Neuronal stem cell (in vitro differentiated cells): Measurements from ENCODE around the gene GPR89A.
"Not testable (repeated sequence)": the region's sequence is repeated elsewhere in the genome, so short reads cannot be mapped to it uniquely, and the experiment has no call there.

ENCODE experiments used
- DNase-seq: peaks from one replicate; pipeline ENCODE4 v3.0.0-alpha.2; 2013; ENCODE audit warnings: low spot score
- H2AFZ ChIP-seq: one replicate; pipeline ENCODE4 v1.6.1; 2013; ENCODE audit warnings: mild to moderate bottlenecking, low read length, inconsistent platforms
- H2AK5ac ChIP-seq: 2 replicates; pipeline ENCODE4 v1.6.1; 2013; ENCODE audit warnings: low read depth, mild to moderate bottlenecking, inconsistent platforms, low read length, moderate library complexity, mixed read lengths
- H2BK120ac ChIP-seq: 2 replicates; pipeline ENCODE4 v1.6.1; 2013; ENCODE audit warnings: low read depth, mild to moderate bottlenecking, inconsistent platforms, low read length, moderate library complexity, mixed read lengths
- H2BK12ac ChIP-seq: one replicate; pipeline ENCODE4 v1.6.1; 2013; ENCODE audit warnings: low read length, inconsistent platforms
- H2BK15ac ChIP-seq: 2 replicates; pipeline ENCODE4 v1.6.1; 2013; ENCODE audit warnings: mild to moderate bottlenecking, low read length, inconsistent platforms, mixed read lengths
- H2BK5ac ChIP-seq: one replicate; pipeline ENCODE4 v1.6.1; 2013; ENCODE audit warnings: inconsistent platforms, mild to moderate bottlenecking, low read length, moderate library complexity
- H3K14ac ChIP-seq: one replicate; pipeline ENCODE4 v1.6.1; 2013; ENCODE audit warnings: low read length, inconsistent platforms
- H3K18ac ChIP-seq: 2 replicates; pipeline ENCODE4 v1.6.1; 2013; ENCODE audit warnings: low read length, inconsistent platforms
- H3K23ac ChIP-seq: 2 replicates; pipeline ENCODE4 v1.6.1; 2013; ENCODE audit warnings: low read depth, mild to moderate bottlenecking, mixed read lengths, low read length, inconsistent platforms; ENCODE audit not compliant: poor library complexity
- H3K27ac ChIP-seq: replicated peaks from 3 replicates; pipeline ENCODE4 v1.5.1; 2013; ENCODE audit warnings: low read length, inconsistent platforms
- H3K27me3 ChIP-seq, 3 experiments: 2 replicates each; pipeline ENCODE4 v1.6.1; 2013; ENCODE audit warnings: low read length in 3 of 3, mild to moderate bottlenecking in 2 of 3, inconsistent platforms in 1 of 3, low read depth in 1 of 3, mixed read lengths in 1 of 3, moderate library complexity in 1 of 3; ENCODE audit not compliant: control insufficient read depth in 3 of 3, insufficient read depth in 3 of 3
- H3K36me3 ChIP-seq, 2 donors: replicated peaks in 1 of 2; 2 replicates each; pipeline ENCODE4 v1.6.1; 2013; ENCODE audit warnings: low read length in 2 of 2; ENCODE audit not compliant: control insufficient read depth in 2 of 2, insufficient read depth in 2 of 2
- H3K4ac ChIP-seq: 2 replicates; pipeline ENCODE4 v1.6.1; 2013; ENCODE audit warnings: inconsistent platforms, mild to moderate bottlenecking, low read length, moderate library complexity
- H3K4me1 ChIP-seq, 2 donors: 1 replicate in 1 of 2; 2 replicates in 1 of 2; pipeline ENCODE4 v1.6.1; 2013; ENCODE audit warnings: low read length in 2 of 2, low read depth in 1 of 2; ENCODE audit not compliant: control insufficient read depth in 2 of 2, insufficient read depth in 1 of 2
- H3K4me2 ChIP-seq: one replicate; pipeline ENCODE4 v1.6.1; 2013; ENCODE audit warnings: mild to moderate bottlenecking, low read length, inconsistent platforms; ENCODE audit not compliant: insufficient read depth, poor library complexity, severe bottlenecking
- H3K4me3 ChIP-seq, 2 donors: 2 replicates each; pipeline ENCODE4 v1.5.1; 2013; ENCODE audit warnings: low read length in 2 of 2, mild to moderate bottlenecking in 2 of 2, inconsistent platforms in 1 of 2, moderate library complexity in 1 of 2
- H3K79me1 ChIP-seq: one replicate; pipeline ENCODE4 v1.6.1; 2013; ENCODE audit warnings: low read depth, mild to moderate bottlenecking, inconsistent platforms, low read length, moderate library complexity
- H3K9ac ChIP-seq: one replicate; pipeline ENCODE4 v1.6.1; 2013; ENCODE audit warnings: mild to moderate bottlenecking, low read depth, low read length, inconsistent platforms; ENCODE audit not compliant: poor library complexity
- H3K9me3 ChIP-seq, 2 donors: replicated peaks in 1 of 2; 2 replicates each; pipeline versions ENCODE3 to v1.6.1; 2013; ENCODE audit warnings: low read length in 2 of 2, mild to moderate bottlenecking in 2 of 2, inconsistent platforms in 1 of 2, low read depth in 1 of 2, mixed read lengths in 1 of 2, moderate library complexity in 1 of 2; ENCODE audit not compliant: control insufficient read depth in 2 of 2, insufficient read depth in 1 of 2
- H4K8ac ChIP-seq: one replicate; pipeline ENCODE4 v1.6.1; 2013; ENCODE audit warnings: low read depth, mild to moderate bottlenecking, inconsistent platforms, low read length, moderate library complexity
- H4K91ac ChIP-seq: one replicate; pipeline ENCODE4 v1.6.1; 2013; ENCODE audit warnings: low read length, low read depth, mild to moderate bottlenecking, inconsistent platforms; ENCODE audit not compliant: poor library complexity
- WGBS, 2 donors: extraction: QIAGEN DNeasy Blood & Tissue Kit; methylation state at CpG; one replicate each; pipeline ENCODE4 v1.1.7; 2013; ENCODE audit warnings: missing lambda C conversion rate in 2 of 2, mixed read lengths in 1 of 2; ENCODE audit not compliant: insufficient read length in 2 of 2, insufficient replicate concordance in 1 of 2; ENCODE audit errors: extremely low coverage in 2 of 2; 5-methylcytosine and 5-hydroxymethylcytosine counted together

The GPR89A gene

DNA sequence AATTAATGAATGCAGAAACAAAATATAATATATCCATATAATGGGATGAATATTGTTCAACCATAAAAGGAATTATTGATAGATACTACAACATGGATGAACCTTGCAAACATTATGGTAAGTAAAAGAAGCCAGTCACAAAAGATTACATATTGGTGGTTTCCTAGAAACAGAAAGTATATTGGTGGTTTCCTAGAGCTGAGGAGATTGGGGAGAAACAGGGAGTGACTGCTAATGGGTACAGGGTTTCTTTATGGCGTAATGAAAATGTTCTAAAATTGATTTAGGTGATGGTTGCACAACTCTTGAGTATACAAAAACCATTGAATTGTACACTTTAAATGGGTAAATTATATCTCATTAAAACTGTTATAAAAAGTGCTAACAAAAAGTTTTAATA is 14.4 kb downstream of the GPR89A start:
- whole genome bisulfite sequencing, 2 donors = no CpG with 5 or more reads among the region's 1 CpG

DNA sequence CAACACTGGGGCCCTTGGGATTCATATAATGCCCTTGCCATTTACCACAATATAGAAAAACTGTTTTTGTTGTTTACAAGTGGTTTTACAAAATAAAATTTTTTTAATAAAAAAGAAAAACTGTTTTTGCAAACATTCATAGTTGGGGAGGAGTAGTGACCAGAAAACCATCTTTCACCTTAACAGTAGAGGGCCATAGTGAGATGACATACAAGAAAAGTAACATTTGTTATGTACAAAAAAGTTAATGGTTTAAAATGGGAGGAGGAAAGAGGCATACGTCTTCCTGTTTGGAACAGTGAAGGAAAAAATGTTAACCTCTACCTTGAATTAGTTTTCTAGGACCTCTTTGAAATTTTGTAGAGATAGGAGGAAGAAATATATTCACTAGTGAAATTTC is 28.4 kb downstream of the GPR89A start:
- H3K4me3 ChIP-seq, H3K4me2 ChIP-seq, H2BK5ac ChIP-seq, H3K27me3 ChIP-seq, H3K23ac ChIP-seq, H3K9ac ChIP-seq, H2AFZ ChIP-seq, DNase-seq, H3K4me1 ChIP-seq, H3K14ac ChIP-seq, H3K18ac ChIP-seq, H2BK12ac ChIP-seq, H4K8ac ChIP-seq, H2BK120ac ChIP-seq, H3K79me1 ChIP-seq, H3K27ac ChIP-seq, H2AK5ac ChIP-seq, H2BK15ac ChIP-seq, H3K36me3 ChIP-seq, H3K9me3 ChIP-seq, H3K4ac ChIP-seq, H4K91ac ChIP-seq: not testable (repeated sequence)
- no CpG with 5 or more reads among the region's 1 CpG for WGBS, 2 donors

More for the DNA sequence above, 14.4 kb downstream of the GPR89A start:
- not testable (repeated sequence) for H3K79me1 ChIP-seq, H3K4me2 ChIP-seq, H4K91ac ChIP-seq, H3K23ac ChIP-seq, H3K27ac ChIP-seq, H2BK5ac ChIP-seq, DNase-seq, H3K9me3 ChIP-seq, H2AFZ ChIP-seq, H2BK15ac ChIP-seq, H2BK12ac ChIP-seq, H3K18ac ChIP-seq, H3K4me3 ChIP-seq, H3K4ac ChIP-seq, H4K8ac ChIP-seq, H2BK120ac ChIP-seq, H3K14ac ChIP-seq, H3K4me1 ChIP-seq, H3K27me3 ChIP-seq, H3K36me3 ChIP-seq, H2AK5ac ChIP-seq, H3K9ac ChIP-seq

DNA sequence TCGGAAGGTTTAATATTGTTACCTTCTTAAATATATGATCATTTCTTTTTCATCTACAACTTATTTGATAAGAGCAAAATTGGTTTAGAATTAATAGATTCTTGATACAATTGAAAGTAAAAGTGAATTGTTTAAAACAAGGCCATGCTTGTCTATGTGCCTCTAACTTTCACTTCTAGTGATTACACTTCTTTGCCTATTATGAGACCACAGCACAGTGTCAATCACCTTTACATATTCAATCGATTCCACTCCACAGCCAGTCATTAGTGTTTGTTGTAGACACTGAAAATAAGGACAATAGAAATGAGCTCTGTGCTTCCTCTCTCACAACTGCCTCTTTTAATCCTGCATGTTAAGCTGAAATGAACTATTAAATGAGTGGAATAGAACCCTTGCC is 34.1 kb downstream of the GPR89A start:
- H2AK5ac ChIP-seq, H3K18ac ChIP-seq, H3K4ac ChIP-seq, H3K4me2 ChIP-seq, H3K36me3 ChIP-seq, H2BK15ac ChIP-seq, H3K4me3 ChIP-seq, H4K8ac ChIP-seq, H2AFZ ChIP-seq, H3K14ac ChIP-seq, DNase-seq, H2BK120ac ChIP-seq, H3K9me3 ChIP-seq, H3K23ac ChIP-seq, H2BK12ac ChIP-seq, H3K27me3 ChIP-seq, H3K4me1 ChIP-seq, H3K27ac ChIP-seq, H4K91ac ChIP-seq, H3K79me1 ChIP-seq, H3K9ac ChIP-seq, H2BK5ac ChIP-seq: not testable (repeated sequence)
- WGBS, 2 donors = no CpG with 5 or more reads among the region's 2 CpGs

DNA sequence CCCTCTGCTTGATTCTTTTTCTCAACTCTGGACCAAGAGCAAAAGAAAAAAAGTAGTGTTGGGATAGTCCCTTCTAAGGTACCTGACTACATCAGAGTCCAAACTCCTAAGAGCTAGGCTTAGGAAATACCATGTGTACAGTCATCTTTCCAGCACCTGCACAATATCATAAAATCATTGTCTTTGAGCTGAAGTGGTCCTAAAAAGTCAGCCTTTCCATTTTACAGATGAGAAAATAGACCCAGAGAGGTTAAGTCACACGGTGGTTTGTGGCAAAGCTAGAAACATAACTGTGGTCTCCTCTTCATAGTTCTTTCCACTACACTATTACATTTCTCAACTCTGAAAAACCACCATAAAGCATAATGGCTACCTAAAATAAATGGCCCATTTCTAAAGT is 36.2 kb downstream of the GPR89A start:
- WGBS, 2 donors = no CpG with 5 or more reads among the region's 1 CpG
- not testable (repeated sequence) for H3K79me1 ChIP-seq, H3K23ac ChIP-seq, H3K18ac ChIP-seq, H3K4ac ChIP-seq, H2BK5ac ChIP-seq, H4K8ac ChIP-seq, H3K4me3 ChIP-seq, H3K27me3 ChIP-seq, H2AK5ac ChIP-seq, H2BK15ac ChIP-seq, H3K9me3 ChIP-seq, H3K4me1 ChIP-seq, H4K91ac ChIP-seq, H3K14ac ChIP-seq, H3K4me2 ChIP-seq, H3K36me3 ChIP-seq, H2AFZ ChIP-seq, H2BK12ac ChIP-seq, H3K9ac ChIP-seq, H3K27ac ChIP-seq, H2BK120ac ChIP-seq, DNase-seq
